GM11168 (cell line): ENCODE measurements around the gene HMMR.

Source experiments
- in situ Hi-C: fragments of 300-500 bp; cut with MboI; formaldehyde crosslinking; loops from one replicate; pipeline ENCODE4 v1.12.0; 2022; ENCODE audit warnings: low sequenced_read_pairs; ENCODE audit not compliant: unreplicated experiment

Gene HMMR

GRCh38 chr5:163456029-163456589 is 4.3 kb upstream of the HMMR start:
- in situ Hi-C loops: no loop called here

GRCh38 chr5:163456840-163457239 is 3.6 kb upstream of the HMMR start:
- in situ Hi-C loops: no loop called here

- in situ Hi-C loops: no loop called here
Observed at GRCh38 chr5:163458778-163459385, 1.6 kb upstream of the HMMR start.

- in situ Hi-C loops: no loop called here
Observed at GRCh38 chr5:163459462-163459818, 992 bp upstream of the HMMR start.

GRCh38 chr5:163459819-163460561 is 442 bp upstream of the HMMR start, which contains the start of gene NUDCD2:
TSS of gene NUDCD2 (minus strand) at chr5:163460102. CDS start at chr5:163460050, 52 bp downstream.
- in situ Hi-C loops: no loop called here

GRCh38 chr5:163463063-163463435 is 2.6 kb downstream of the HMMR start:
- in situ Hi-C loops: no loop called here

GRCh38 chr5:163467682-163468081 is 7.2 kb downstream of the HMMR start:
- in situ Hi-C loops: no loop called here

- in situ Hi-C loops: no loop called here
Observed at GRCh38 chr5:163473635-163474243, 13.3 kb downstream of the HMMR start.

GRCh38 chr5:163475411-163475810 is 15.0 kb downstream of the HMMR start:
- in situ Hi-C loops: no loop called here

GRCh38 chr5:163478126-163478981 is 17.9 kb downstream of the HMMR start:
- in situ Hi-C loops: no loop called here

- in situ Hi-C loops: no loop called here
Observed at GRCh38 chr5:163478982-163479271, 18.5 kb downstream of the HMMR start.

GRCh38 chr5:163489055-163489744 is 28.8 kb downstream of the HMMR start:
- in situ Hi-C loops: no loop called here

- in situ Hi-C loops: no loop called here
Observed at GRCh38 chr5:163489745-163490075, 29.3 kb downstream of the HMMR start.

GRCh38 chr5:163496286-163496685 is 35.9 kb downstream of the HMMR start:
- in situ Hi-C loops: no loop called here

GRCh38 chr5:163497315-163497714 is 36.9 kb downstream of the HMMR start:
- in situ Hi-C loops: no loop called here

GRCh38 chr5:163498886-163499285 is 38.5 kb downstream of the HMMR start:
- in situ Hi-C loops: no loop called here

- in situ Hi-C loops: no loop called here
Observed at GRCh38 chr5:163502521-163502920, 42.1 kb downstream of the HMMR start.

- in situ Hi-C loops: no loop called here
Observed at GRCh38 chr5:163503106-163504078, 43.0 kb downstream of the HMMR start.
